ENCODE results near the gene CD47. TPM values are rescaled to one million over a fixed set of nuclear protein-coding genes. Genes with fewer than 3 reads are reported as not detected.

The CD47 gene
- total and polyA plus RNA-seq, 5 donors, result 42.6 to 96.6 (median 67.3) TPM

GRCh38 chr3:108090049-108090700 lies 656 bp downstream of the CD47 start:
- Histone ChIP-seq H3K4me1 (ENCODE audit: control insufficient read depth, insufficient read depth, low read length) (no peaks in the 10 kb centered on the region), H3K27ac (ENCODE audit: low read length) (peak overlapping the region; percentile 16), H3K4me3 (ENCODE audit: low read length) (peak overlapping the region; percentile 81), H3K27me3 (ENCODE audit: control insufficient read depth, insufficient read depth) (no peaks in the 10 kb centered on the region), H3K9me3 (ENCODE audit: control insufficient read depth, low read length) (no peaks in the 10 kb centered on the region)
- intact Hi-C loops (cut with DNase I), result loop anchor here in 2 of 4 donors (10.0 kb wide), 2 partner anchors 135 to 145 kb away; no protein-coding TSS in a partner anchor
- ATAC-seq (peak; percentile 3 to 4), DNase-seq (peak in 1 of 3 donors; percentile 66)
- under 1% methylated on average over 29 of the region's 29 CpGs for WGBS

- 3% methylated on average over 10 of the region's 10 CpGs for WGBS
- Histone ChIP-seq H3K27me3 (ENCODE audit: control insufficient read depth, insufficient read depth) (no peaks in the 10 kb centered on the region), H3K4me1 (ENCODE audit: control insufficient read depth, insufficient read depth, low read length) (no peaks in the 10 kb centered on the region), H3K9me3 (ENCODE audit: control insufficient read depth, low read length) (no peaks in the 10 kb centered on the region), H3K4me3 (ENCODE audit: low read length) (peak overlapping the region; percentile 81), H3K27ac (ENCODE audit: low read length) (no peak overlapping the region)
- intact Hi-C loops (cut with DNase I), result loop anchor here in 1 of 4 donors (10.0 kb wide), 1 partner anchor 145 kb away; no protein-coding TSS in a partner anchor
- DNase-seq (no peak), ATAC-seq (no peak)
Measured at GRCh38 chr3:108089579-108089978, 1.3 kb downstream of the CD47 start.

- intact Hi-C loops (cut with DNase I), result loop anchor here in 1 of 4 donors (10.0 kb wide), 1 partner anchor 144 kb away; no protein-coding TSS in a partner anchor
- WGBS, result 11% methylated on average over 2 of the region's 2 CpGs
Measured at GRCh38 chr3:108088697-108089096, 2.1 kb downstream of the CD47 start.

GRCh38 chr3:108088146-108088545 lies 2.7 kb downstream of the CD47 start:
- no peaks in the 10 kb centered on the region for H3K27me3 ChIP-seq (ENCODE audit: control insufficient read depth, insufficient read depth)
- 77% methylated on average over 4 of the region's 4 CpGs for WGBS
- H3K4me1 ChIP-seq (ENCODE audit: control insufficient read depth, insufficient read depth, low read length), result no peaks in the 10 kb centered on the region
- no peak for DNase-seq
- H3K4me3 ChIP-seq (ENCODE audit: low read length), result no peak overlapping the region
- intact Hi-C loops (cut with DNase I), result loop anchor here in 1 of 4 donors (10.0 kb wide), 1 partner anchor 143 kb away; no protein-coding TSS in a partner anchor
- no peaks in the 10 kb centered on the region for H3K9me3 ChIP-seq (ENCODE audit: control insufficient read depth, low read length)
- H3K27ac ChIP-seq (ENCODE audit: low read length), result no peak overlapping the region
- no peak for ATAC-seq

More at GRCh38 chr3:108088697-108089096, 2.1 kb downstream of the CD47 start:
- DNase-seq (no peak), ATAC-seq (no peak)
- Histone ChIP-seq H3K27ac (ENCODE audit: low read length) (no peak overlapping the region), H3K4me3 (ENCODE audit: low read length) (peak overlapping the region; percentile 81), H3K4me1 (ENCODE audit: control insufficient read depth, insufficient read depth, low read length) (no peaks in the 10 kb centered on the region), H3K27me3 (ENCODE audit: control insufficient read depth, insufficient read depth) (no peaks in the 10 kb centered on the region), H3K9me3 (ENCODE audit: control insufficient read depth, low read length) (no peaks in the 10 kb centered on the region)

GRCh38 chr3:108086653-108087052 lies 4.2 kb downstream of the CD47 start:
- ATAC-seq (no peak), DNase-seq (no peak)
- intact Hi-C loops (cut with DNase I), result loop anchor here in 1 of 4 donors (10.0 kb wide), 1 partner anchor 142 kb away; no protein-coding TSS in a partner anchor
- no peak overlapping the region for H3K27ac ChIP-seq (ENCODE audit: low read length)
- no peaks in the 10 kb centered on the region for H3K27me3 ChIP-seq (ENCODE audit: control insufficient read depth, insufficient read depth)
- no peak overlapping the region for H3K4me3 ChIP-seq (ENCODE audit: low read length)
- H3K4me1 ChIP-seq (ENCODE audit: control insufficient read depth, insufficient read depth, low read length), result no peaks in the 10 kb centered on the region
- WGBS, result 93% methylated on average over 4 of the region's 4 CpGs
- no peaks in the 10 kb centered on the region for H3K9me3 ChIP-seq (ENCODE audit: control insufficient read depth, low read length)

- ATAC-seq (no peak), DNase-seq (no peak)
- Histone ChIP-seq H3K4me3 (ENCODE audit: low read length) (no peak overlapping the region), H3K9me3 (ENCODE audit: control insufficient read depth, low read length) (no peaks in the 10 kb centered on the region), H3K4me1 (ENCODE audit: control insufficient read depth, insufficient read depth, low read length) (no peaks in the 10 kb centered on the region), H3K27me3 (ENCODE audit: control insufficient read depth, insufficient read depth) (no peaks in the 10 kb centered on the region), H3K27ac (ENCODE audit: low read length) (no peak overlapping the region)
- 86% methylated on average over 2 of the region's 2 CpGs for WGBS
- intact Hi-C loops (cut with DNase I), result loop anchor here in 1 of 4 donors (10.0 kb wide), 1 partner anchor 141 kb away; no protein-coding TSS in a partner anchor
Measured at GRCh38 chr3:108085810-108086350, 5.0 kb downstream of the CD47 start.

GRCh38 chr3:108085370-108085769 lies 5.5 kb downstream of the CD47 start:
- no peak for ATAC-seq
- H3K27me3 ChIP-seq (ENCODE audit: control insufficient read depth, insufficient read depth), result no peaks in the 10 kb centered on the region
- H3K4me1 ChIP-seq (ENCODE audit: control insufficient read depth, insufficient read depth, low read length), result no peaks in the 10 kb centered on the region
- no peaks in the 10 kb centered on the region for H3K9me3 ChIP-seq (ENCODE audit: control insufficient read depth, low read length)
- DNase-seq, result no peak
- no peak overlapping the region for H3K4me3 ChIP-seq (ENCODE audit: low read length)
- intact Hi-C loops (cut with DNase I), result loop anchor here in 1 of 4 donors (10.0 kb wide), 1 partner anchor 141 kb away; no protein-coding TSS in a partner anchor
- H3K27ac ChIP-seq (ENCODE audit: low read length), result no peak overlapping the region

GRCh38 chr3:108079877-108080276 lies 11.0 kb downstream of the CD47 start:
- no peak for DNase-seq
- intact Hi-C loops (cut with DNase I), result loop anchor here in 1 of 4 donors (10.0 kb wide), 2 partner anchors 125 to 135 kb away; no protein-coding TSS in a partner anchor
- ATAC-seq, result no peak
- H3K27me3 ChIP-seq (ENCODE audit: control insufficient read depth, insufficient read depth), result no peaks in the 10 kb centered on the region
- WGBS, result 89% methylated on average over 5 of the region's 5 CpGs
- no peaks in the 10 kb centered on the region for H3K4me1 ChIP-seq (ENCODE audit: control insufficient read depth, insufficient read depth, low read length)
- H3K4me3 ChIP-seq (ENCODE audit: low read length), result no peak overlapping the region
- H3K9me3 ChIP-seq (ENCODE audit: control insufficient read depth, low read length), result no peaks in the 10 kb centered on the region
- H3K27ac ChIP-seq (ENCODE audit: low read length), result no peak overlapping the region

GRCh38 chr3:108079043-108079442 lies 11.8 kb downstream of the CD47 start:
- ATAC-seq (no peak), DNase-seq (no peak)
- Histone ChIP-seq H3K27me3 (ENCODE audit: control insufficient read depth, insufficient read depth) (no peaks in the 10 kb centered on the region), H3K4me1 (ENCODE audit: control insufficient read depth, insufficient read depth, low read length) (no peaks in the 10 kb centered on the region), H3K4me3 (ENCODE audit: low read length) (no peak overlapping the region), H3K9me3 (ENCODE audit: control insufficient read depth, low read length) (no peaks in the 10 kb centered on the region), H3K27ac (ENCODE audit: low read length) (no peak overlapping the region)
- WGBS, result 92% methylated on average over 1 of the region's 1 CpG
- intact Hi-C loops (cut with DNase I), result loop anchor here in 1 of 4 donors (10.0 kb wide), 1 partner anchor 126 kb away; no protein-coding TSS in a partner anchor

GRCh38 chr3:108076564-108076963 lies 14.3 kb downstream of the CD47 start:
- 88% methylated on average over 2 of the region's 2 CpGs for WGBS
- Histone ChIP-seq H3K4me3 (ENCODE audit: low read length) (no peak overlapping the region), H3K27ac (ENCODE audit: low read length) (no peak overlapping the region), H3K9me3 (ENCODE audit: control insufficient read depth, low read length) (no peaks in the 10 kb centered on the region), H3K27me3 (ENCODE audit: control insufficient read depth, insufficient read depth) (no peaks in the 10 kb centered on the region), H3K4me1 (ENCODE audit: control insufficient read depth, insufficient read depth, low read length) (no peaks in the 10 kb centered on the region)
- intact Hi-C loops (cut with DNase I), result loop anchor here in 1 of 4 donors (10.0 kb wide), 1 partner anchor 128 kb away; no protein-coding TSS in a partner anchor
- no peak for ATAC-seq
- no peak for DNase-seq

- Histone ChIP-seq H3K9me3 (ENCODE audit: control insufficient read depth, low read length) (no peaks in the 10 kb centered on the region), H3K27ac (ENCODE audit: low read length) (no peak overlapping the region), H3K4me3 (ENCODE audit: low read length) (no peak overlapping the region), H3K27me3 (ENCODE audit: control insufficient read depth, insufficient read depth) (no peaks in the 10 kb centered on the region), H3K4me1 (ENCODE audit: control insufficient read depth, insufficient read depth, low read length) (no peaks in the 10 kb centered on the region)
- ATAC-seq (no peak), DNase-seq (no peak)
- 87% methylated on average over 5 of the region's 5 CpGs for WGBS
- intact Hi-C loops (cut with DNase I), result loop anchor here in 1 of 4 donors (10.0 kb wide), 1 partner anchor 131 kb away; no protein-coding TSS in a partner anchor
Measured at GRCh38 chr3:108073764-108074431, 16.9 kb downstream of the CD47 start.

Data from right cardiac atrium (tissue), 5 donors.